ENCODE measurements around the gene PRSS27. TPM values are rescaled to one million over a fixed set of nuclear protein-coding genes. Genes with fewer than 3 reads are reported as not detected.

Gene PRSS27
- total and polyA plus RNA-seq, 2 donors (not counting 1 experiment from before 2014, with no cell fraction given), result 2.1 to 2.4 TPM

GRCh38 chr16:2755158-2755557, 35.1 kb upstream of the PRSS27 start:
- WGBS (ENCODE audit: insufficient coverage), result 53% methylated on average over 3 of the region's 3 CpGs
- Histone ChIP-seq H4K20me1 (ENCODE audit: control insufficient read depth, insufficient read depth, low read length, poor library complexity, severe bottlenecking) (peaks cover 74% of the 10 kb centered on the region), H3K9ac (ENCODE audit: low read length) (peak overlapping the region; percentile 92), H3K27ac (ENCODE audit: low read length in 2 of 2) (peak overlapping the region in 1 of 2 donors; percentile 98), H3K4me3 (ENCODE audit: control extremely low read depth in 1 of 5, extremely low read depth in 1 of 5, insufficient read depth in 1 of 5, low read depth in 2 of 5, low read length in 4 of 5) (peak overlapping the region in 1 of 5 experiments; percentile 21), H3K9me3 (ENCODE audit: control extremely low read depth in 1 of 3, control insufficient read depth in 2 of 3, insufficient read depth in 1 of 3, low read length in 2 of 3) (peaks cover 0 to 10% (median 3%) of the 10 kb centered on the region in 3 donors), H3K79me2 (ENCODE audit: control insufficient read depth, insufficient read depth, low read length) (peaks cover 75% of the 10 kb centered on the region), H3K4me1 (ENCODE audit: control insufficient read depth in 2 of 2, insufficient read depth in 2 of 2, low read length in 2 of 2) (peaks cover 36 to 45% of the 10 kb centered on the region in 2 donors), H3K27me3 (replicated peaks in 1 of 4; ENCODE audit: control extremely low read depth in 1 of 4, control insufficient read depth in 3 of 4, insufficient read depth in 4 of 4, low read length in 3 of 4) (no peaks in the 10 kb centered on the region), H3K36me3 (replicated peaks in 1 of 2; ENCODE audit: control extremely low read depth in 1 of 2, control insufficient read depth in 1 of 2, extremely low read depth in 1 of 2, insufficient read depth in 2 of 2, low read length in 1 of 2) (peaks cover 4 to 36% of the 10 kb centered on the region in 2 experiments), H3K4me2 (replicated peaks; ENCODE audit: low read depth, low read length, poor library complexity, severe bottlenecking) (peak overlapping the region; percentile 97), H2AFZ (ENCODE audit: insufficient read depth, low read depth, low read length, poor library complexity, severe bottlenecking) (no peak overlapping the region)
- ChIA-PET POLR2A (no interaction called here), CTCF (no interaction called here)
- H3K4me3 Mint-ChIP-seq, result peak overlapping the region; percentile 84
- H3K27ac Mint-ChIP-seq, result no peak overlapping the region
- H3K9me3 Mint-ChIP-seq (ENCODE audit: insufficient read depth), result peaks cover 2% of the 10 kb centered on the region
- H3K4me1 Mint-ChIP-seq, result peaks cover 54% of the 10 kb centered on the region
- DNase-seq (no peak), ATAC-seq (ENCODE audit: low read depth) (no peak)
- H3K27me3 Mint-ChIP-seq, result no peaks in the 10 kb centered on the region
- TF ChIP-seq CTCF (IDR thresholded peaks at IDR 0.05), result no peak
- no peak for TF ChIP-seq EZH2 (IDR thresholded peaks at IDR 0.05; ENCODE audit: borderline replicate concordance, insufficient read depth, low read depth, low read length, poor library complexity, severe bottlenecking)
- intact Hi-C loops (cut with micrococcal nuclease), result no loop called here

GRCh38 chr16:2753733-2754020, 33.7 kb upstream of the PRSS27 start:
- no peak for DNase-seq

More at GRCh38 chr16:2753733-2754020, 33.7 kb upstream of the PRSS27 start:
- H2AFZ ChIP-seq (ENCODE audit: insufficient read depth, low read depth, low read length, poor library complexity, severe bottlenecking), result no peak overlapping the region
- ATAC-seq (ENCODE audit: low read depth), result no peak
- H4K20me1 ChIP-seq (ENCODE audit: control insufficient read depth, insufficient read depth, low read length, poor library complexity, severe bottlenecking), result peaks cover 59% of the 10 kb centered on the region
- 4% methylated on average over 4 of the region's 7 CpGs for WGBS (ENCODE audit: insufficient coverage)
- peaks cover 76% of the 10 kb centered on the region for H3K79me2 ChIP-seq (ENCODE audit: control insufficient read depth, insufficient read depth, low read length)
- peak overlapping the region; percentile 68 to 97 (median 78) for H3K4me3 ChIP-seq (ENCODE audit: control extremely low read depth in 1 of 5, extremely low read depth in 1 of 5, insufficient read depth in 1 of 5, low read depth in 2 of 5, low read length in 4 of 5)
- peaks cover 3 to 22% of the 10 kb centered on the region in 2 experiments for H3K36me3 ChIP-seq (replicated peaks in 1 of 2; ENCODE audit: control extremely low read depth in 1 of 2, control insufficient read depth in 1 of 2, extremely low read depth in 1 of 2, insufficient read depth in 2 of 2, low read length in 1 of 2)
- Mint-ChIP-seq H3K9me3 (ENCODE audit: insufficient read depth) (peaks cover 2% of the 10 kb centered on the region), H3K4me3 (peak overlapping the region; percentile 84), H3K27me3 (no peaks in the 10 kb centered on the region), H3K4me1 (peaks cover 53% of the 10 kb centered on the region), H3K27ac (peak overlapping the region; percentile 92)
- peaks cover 0 to 10% (median 3%) of the 10 kb centered on the region in 3 donors for H3K9me3 ChIP-seq (ENCODE audit: control extremely low read depth in 1 of 3, control insufficient read depth in 2 of 3, insufficient read depth in 1 of 3, low read length in 2 of 3)
- intact Hi-C loops (cut with micrococcal nuclease), result loop anchor here (2.0 to 5.0 kb wide), 2 partner anchors 129 to 269 kb away; partner anchors contain the start of genes FLYWCH2, HCFC1R1, THOC6 and TNFRSF12A
- peak overlapping the region; percentile 97 for H3K4me2 ChIP-seq (replicated peaks; ENCODE audit: low read depth, low read length, poor library complexity, severe bottlenecking)
- H3K4me1 ChIP-seq (ENCODE audit: control insufficient read depth in 2 of 2, insufficient read depth in 2 of 2, low read length in 2 of 2), result peaks cover 36 to 45% of the 10 kb centered on the region in 2 donors
- ChIA-PET CTCF (no interaction called here), POLR2A (interaction anchor here (3.5 kb wide), 1 partner anchor 23 kb away, joined by 31 read pairs; the partner anchor contains the start of gene ELOB)
- H3K9ac ChIP-seq (ENCODE audit: low read length), result peak overlapping the region; percentile 92
- TF ChIP-seq CTCF (IDR thresholded peaks at IDR 0.05), result no peak
- TF ChIP-seq EZH2 (IDR thresholded peaks at IDR 0.05; ENCODE audit: borderline replicate concordance, insufficient read depth, low read depth, low read length, poor library complexity, severe bottlenecking), result no peak
- H3K27me3 ChIP-seq (replicated peaks in 1 of 4; ENCODE audit: control extremely low read depth in 1 of 4, control insufficient read depth in 3 of 4, insufficient read depth in 4 of 4, low read length in 3 of 4), result no peaks in the 10 kb centered on the region
- peak overlapping the region; percentile 95 to 98 for H3K27ac ChIP-seq (ENCODE audit: low read length in 2 of 2)

Measured in B cell (primary cell).